GM21367 (cell line): ENCODE results near the gene PCSK1.
"Not testable (repeated sequence)": the region's sequence is repeated elsewhere in the genome, so short reads cannot be mapped to it uniquely, and the experiment has no call there.

ENCODE experiments used
- ATAC-seq: cut with Tn5 transposase; IDR thresholded peaks from one replicate; pipeline ENCODE4 v1.9.1; 2021; ENCODE audit not compliant: unreplicated experiment

The PCSK1 gene

DNA sequence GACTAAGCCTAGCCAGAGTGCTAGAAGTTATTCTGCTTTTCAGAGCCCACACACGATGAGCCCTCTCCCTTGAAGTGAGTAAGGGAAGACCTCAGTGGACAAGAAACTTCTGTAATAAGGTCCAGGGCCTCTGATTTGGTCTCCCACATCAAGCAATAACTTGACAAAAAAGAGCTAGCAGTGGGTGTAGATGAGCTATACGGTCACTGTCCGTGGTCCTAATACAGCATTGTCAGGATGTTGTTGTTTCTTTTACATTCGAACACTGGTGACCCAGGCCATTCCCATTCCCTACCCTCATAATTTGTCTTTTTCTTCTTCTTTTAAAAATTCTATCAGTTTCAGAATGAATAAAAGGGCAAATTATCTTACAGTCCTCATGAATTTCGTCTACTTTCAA is 5.2 kb downstream of the PCSK1 start:
- no peak for ATAC-seq

DNA sequence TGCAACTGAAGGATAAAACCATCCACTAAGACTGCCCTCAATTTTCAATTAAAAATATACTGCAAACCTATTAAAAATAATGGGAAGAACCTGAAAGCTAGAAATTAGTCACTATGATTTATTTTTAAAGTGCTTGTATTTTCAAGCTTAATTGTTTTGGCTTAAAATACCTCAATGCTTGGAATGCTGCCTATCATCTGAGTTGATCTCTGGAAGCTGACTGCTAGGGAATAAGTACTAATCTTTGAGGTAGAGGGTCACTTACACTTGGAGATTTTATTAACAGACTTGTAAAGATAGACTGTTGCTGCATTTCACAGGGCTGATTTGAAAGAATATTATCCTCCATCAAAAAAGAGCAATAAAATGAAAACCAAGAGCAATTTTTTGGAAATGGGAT is 6.2 kb downstream of the PCSK1 start:
- ATAC-seq = no peak

DNA sequence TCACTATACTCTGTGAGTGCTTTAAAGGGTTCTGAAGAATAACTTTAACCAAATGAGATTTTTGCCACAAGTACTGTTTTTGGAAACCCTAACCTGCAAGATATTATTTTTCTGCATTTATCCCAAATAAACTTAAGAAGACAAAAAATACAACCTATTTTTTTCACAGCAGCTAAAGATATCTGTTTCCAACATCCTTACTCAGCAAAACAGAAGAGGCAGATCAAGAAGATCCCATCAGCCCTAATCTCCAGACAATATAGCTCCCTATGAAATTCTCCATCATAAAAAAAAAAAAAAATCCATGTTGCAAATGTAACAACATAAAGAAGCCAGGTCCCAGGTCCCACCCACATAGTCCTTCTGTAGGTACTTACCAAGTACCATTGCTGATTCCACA is 7.6 kb downstream of the PCSK1 start:
- ATAC-seq = no peak

DNA sequence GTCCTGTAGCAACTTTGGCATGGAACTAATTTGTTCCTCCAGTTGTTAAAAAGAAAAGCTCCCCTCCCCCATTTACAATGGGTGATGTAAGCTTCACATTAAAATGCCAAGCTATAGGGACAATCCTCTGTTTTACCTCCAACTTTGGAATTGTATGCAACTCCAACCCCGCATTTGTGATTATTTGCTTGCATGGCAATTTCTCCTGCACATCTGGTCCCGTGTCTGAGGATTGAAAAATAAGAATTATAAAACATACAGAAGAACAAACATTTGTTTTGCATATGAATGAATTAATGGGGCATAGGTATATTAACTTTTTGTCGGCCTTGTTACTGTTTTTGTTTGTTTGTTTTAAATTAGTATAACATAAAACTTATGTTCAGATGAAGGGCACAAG is 17.2 kb downstream of the PCSK1 start:
- ATAC-seq = no peak

DNA sequence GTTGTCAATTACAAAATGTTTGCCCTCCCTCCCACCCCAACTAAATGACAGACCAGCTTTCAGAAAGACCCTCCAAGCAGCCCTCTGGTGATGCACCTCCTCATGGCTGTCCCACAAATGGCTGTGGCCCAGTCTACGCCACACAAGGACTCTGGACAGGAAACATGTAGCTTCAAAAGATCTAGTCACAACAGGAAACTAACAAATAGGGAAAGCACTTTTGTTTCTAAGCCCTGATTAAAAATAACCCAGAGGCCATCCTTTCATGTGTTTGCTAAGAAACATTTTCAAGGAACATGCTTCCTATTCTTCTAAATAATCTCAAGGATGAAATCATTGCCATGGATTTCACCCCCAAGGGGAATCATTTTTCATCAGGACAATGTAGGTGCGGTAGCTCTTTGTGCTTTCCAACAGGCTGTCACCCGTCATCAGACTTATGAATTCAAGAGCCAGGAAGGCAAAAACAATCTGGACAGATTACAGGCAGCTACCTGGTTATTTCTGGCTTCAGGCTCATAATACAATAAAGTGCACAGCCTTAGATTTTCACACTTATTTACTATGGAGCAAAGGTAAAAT is 20.1 kb downstream of the PCSK1 start:
- no peak for ATAC-seq

DNA sequence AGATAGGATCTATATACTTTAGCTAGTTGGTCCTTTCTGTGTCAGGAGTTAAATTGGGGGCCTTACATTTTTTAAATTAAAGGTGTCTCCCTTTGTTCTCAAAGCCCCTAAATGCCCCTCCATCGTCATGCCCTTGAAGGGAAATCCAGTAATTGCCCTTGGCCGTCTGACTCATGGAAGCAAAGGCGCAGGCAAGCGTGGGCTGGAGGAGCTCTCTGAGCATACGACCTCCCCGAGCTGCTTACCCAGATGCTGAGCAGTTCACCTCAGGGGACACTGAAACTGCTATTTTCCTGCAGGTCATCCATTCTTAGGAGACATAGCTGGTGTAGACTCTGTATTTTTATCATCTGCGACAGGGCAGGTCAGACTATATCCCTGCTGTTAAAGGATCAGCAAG is 23.0 kb downstream of the PCSK1 start:
- ATAC-seq = no peak

DNA sequence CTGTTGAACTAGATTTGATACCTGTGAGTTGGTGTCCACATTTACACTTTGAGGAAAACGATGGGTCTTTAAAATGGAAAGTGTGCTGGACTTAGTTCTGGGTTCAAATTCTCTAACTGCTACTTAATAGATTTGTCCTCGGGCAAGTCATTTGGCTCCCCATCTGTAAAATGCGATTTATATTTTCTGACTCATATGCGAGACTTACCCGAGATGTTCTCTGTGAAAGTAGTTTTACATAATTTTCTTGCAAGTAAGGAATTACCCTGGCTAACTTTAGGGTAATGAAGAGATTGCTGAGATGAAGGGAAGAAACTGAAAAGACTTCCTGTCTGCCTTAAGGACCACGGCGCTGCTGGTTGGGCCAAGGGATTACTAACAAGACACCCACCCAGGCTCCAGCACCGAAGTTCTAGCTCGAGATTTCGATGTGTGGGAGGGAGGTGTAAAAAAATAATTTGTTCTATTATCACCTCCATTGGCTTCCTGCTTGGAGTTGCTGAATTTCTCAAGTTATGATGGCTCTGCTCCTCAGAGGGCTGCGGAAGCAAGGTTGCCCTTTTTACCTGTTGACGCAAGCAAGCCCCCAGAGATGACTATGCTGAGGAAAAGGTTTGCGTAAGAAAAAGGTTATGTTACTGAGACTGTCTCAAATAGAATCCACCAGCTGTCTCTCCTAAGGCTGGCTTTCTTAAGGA is 24.1 kb downstream of the PCSK1 start:
- no peak for ATAC-seq

DNA sequence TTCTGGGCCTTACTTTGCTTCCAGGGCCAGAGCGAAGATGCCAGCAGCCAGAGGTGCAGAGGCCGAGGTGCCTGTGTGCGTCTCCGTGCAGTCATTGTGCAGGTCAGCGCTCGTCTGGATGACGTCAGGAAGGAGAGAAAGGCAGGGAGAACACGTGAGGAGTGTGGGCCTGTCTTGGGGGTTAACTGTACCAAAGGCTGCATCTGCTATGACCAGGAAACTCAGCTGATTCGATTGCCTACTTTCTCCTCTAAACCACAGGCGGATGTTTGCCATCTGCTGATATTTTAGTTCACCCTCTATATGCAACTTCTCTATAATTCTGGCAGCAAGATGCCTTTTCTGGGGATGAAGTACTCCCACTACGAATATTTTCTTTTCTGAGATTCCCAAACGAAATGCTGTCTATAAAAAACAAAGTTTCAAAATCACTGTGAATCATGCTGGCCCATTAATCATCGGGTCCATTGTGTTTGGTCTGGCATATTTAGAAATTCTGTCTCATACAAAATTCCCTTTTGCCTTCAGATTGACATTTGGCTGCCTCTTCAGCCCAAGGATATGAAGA is 24.8 kb downstream of the PCSK1 start:
- ATAC-seq = no peak

DNA sequence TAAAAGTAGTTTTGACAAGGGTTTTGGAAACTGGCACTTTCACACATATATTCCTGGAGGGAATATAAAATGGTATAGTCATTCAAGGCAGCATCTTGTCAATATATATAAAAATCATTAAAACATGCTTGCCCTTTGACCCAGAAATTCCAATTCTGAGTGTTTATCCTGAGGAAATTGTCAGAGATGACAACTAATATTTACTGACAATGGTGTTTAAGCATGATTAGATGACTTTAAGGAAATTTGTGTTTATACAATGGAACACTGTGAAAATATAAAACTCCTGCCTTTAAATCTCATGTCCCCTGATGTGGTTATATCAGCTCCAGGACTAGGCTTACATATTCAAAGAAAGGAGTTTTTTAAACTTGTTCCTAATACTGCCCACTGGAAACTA is 25.6 kb downstream of the PCSK1 start:
- ATAC-seq = no peak

DNA sequence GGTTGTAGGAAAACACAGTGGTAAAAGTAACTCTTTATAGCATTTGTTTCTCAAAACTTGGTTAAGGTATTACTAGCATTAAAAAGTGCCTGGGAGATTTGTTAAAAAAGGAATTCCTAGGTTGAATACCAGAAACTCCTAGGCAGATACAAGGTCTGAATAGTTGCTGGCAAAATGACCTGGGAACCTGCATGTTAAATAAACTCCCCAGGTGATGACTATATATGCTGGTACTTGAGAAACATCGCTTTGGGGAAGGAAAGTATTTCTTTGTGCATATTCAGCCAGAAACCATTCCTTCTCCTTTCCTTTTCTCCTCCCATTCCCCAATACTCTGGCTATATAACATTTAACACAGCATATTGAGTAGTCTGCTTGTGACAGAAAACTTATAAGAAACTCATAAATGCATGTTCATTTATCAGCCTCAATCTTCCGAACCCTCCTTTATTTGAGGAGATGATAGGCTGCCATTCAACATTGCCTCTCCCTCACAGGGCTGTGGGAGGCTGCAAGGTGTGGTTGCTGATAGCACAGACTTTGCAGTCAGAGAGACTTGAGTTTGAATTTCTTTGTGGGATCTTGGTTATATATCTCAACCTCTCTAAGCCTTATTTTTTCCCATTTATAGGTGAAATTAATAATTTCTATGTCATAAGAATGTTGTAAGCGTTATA is 28.7 kb downstream of the PCSK1 start:
- ATAC-seq = no peak

DNA sequence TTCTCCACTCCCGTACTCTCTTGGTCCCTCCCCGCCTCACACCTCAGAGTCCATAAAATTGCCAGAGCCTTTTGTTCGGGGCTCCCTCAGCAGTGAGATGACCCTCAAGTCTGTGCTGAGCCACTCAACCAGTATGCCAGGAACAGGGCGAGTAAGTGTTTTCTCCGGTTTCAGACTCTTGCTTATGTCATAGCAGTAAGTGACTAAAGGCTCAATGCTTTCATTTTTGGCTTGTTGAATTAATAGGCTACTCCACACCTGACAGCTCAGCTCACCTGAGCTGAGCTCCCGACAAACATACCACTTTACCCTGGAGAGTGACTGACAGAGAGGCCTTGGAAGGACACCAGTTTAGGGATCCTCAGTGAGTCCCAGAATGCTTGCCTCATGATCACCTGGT is 30.5 kb downstream of the PCSK1 start:
- ATAC-seq = no peak

DNA sequence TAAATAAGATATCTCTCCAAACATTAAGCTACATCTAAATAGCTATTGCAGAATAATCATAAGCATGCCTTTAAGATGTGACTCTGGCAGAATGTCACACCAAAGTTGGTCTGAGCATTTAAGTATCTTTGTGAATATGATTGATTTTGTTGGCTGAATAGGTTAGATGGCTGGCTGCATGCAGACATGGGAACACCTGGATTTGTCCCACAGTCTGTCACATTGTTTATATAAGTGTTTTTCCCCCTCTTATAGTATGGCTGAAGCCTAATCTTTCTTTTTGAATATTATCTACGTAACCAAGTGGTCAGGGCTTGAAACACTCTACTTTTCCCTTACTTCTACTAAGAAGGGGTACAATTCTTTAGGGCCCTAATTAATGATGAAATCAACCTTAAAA is 36.2 kb downstream of the PCSK1 start:
- ATAC-seq = no peak

DNA sequence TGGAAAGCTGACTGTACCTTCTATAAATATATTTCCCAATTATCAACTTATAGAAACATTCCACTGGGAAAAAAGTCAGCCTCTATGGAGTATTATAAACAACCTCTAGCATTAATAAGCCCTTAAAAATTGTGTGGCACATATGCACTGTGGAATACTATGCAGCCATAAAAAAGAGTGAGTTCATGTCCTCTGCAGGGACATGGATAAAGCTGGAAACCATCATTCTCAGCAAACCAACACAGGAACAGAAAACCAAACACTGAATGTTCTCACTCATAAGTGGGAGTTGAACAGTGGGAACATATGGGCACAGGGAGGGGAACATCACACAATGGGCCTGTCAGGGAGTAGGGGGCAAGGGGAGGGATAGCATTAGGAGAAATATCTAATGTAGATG is 37.8 kb downstream of the PCSK1 start:
- ATAC-seq = not testable (repeated sequence)

DNA sequence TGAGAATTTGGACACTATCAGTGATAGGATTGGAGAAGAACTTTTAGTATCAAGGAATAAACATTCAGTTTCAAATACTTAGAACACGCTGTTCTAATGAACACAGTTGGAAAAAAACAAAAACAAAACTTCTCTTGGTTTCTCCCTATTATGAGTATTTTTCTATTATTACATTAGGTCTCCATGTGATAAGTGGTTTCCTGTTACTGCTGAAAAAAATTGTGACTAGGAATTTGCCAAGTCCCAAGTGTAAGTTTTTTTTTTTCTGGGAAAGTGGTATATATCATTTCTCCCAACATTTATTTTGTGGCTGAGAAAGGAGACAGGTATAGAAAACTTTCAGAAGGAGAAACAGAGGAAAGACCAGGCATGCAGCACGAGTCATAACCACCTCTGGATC is 41.1 kb downstream of the PCSK1 start:
- ATAC-seq = no peak

DNA sequence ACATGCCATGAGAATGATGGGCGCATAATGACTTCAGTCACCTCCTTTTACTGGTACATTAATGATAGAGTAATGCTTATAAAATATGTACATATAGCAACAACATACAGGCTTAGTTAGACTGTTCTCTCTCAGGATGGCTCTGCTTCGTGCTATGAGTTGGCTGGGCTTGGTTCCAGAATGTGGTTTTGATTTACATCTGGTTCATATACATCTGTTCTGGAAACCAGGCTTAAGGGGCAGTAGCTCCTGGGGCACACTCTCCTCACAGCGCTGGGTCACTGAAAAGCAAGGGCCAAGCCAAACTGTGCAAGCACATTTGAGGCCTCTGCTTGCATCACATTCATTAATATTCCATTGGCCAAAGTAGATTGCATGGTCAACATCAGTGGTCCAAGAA is 44.9 kb downstream of the PCSK1 start:
- no peak for ATAC-seq

DNA sequence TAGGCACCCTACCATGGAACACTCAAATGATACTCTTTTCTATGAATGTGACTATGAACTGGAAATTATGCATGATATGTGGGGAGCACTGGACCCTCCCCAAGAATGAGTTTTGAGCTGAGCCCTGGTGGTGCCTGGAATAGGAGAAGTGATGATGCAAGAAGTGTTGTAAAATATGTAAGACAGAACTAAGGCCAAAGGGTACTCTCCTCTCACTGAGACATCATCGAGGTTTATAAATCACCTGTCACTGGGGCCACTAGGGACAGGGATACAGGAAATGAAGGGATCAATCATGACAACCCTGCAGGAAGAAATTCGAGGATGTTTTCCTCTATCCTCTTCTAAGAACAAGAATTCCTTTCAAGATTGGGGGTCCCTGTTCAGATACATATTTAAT is 45.4 kb downstream of the PCSK1 start:
- ATAC-seq = no peak

DNA sequence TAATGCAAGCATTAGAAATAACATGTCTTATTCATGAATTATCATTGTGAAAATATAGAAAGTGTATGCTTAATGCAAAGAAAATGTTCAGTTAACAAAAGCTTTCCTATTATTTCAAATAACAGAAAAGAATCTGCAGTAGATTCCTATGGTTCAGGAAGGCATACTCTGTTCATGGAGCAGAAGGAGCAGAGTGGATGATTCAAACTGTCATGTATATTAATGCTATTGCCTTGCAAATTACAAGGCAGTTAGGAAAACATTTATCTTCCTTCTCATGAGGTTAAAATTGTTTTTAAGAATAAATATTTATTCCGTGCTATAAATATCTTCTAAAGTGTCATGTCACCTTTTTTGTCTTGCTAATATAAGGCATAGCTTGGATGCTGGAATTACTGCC is 47.5 kb downstream of the PCSK1 start:
- no peak for ATAC-seq

DNA sequence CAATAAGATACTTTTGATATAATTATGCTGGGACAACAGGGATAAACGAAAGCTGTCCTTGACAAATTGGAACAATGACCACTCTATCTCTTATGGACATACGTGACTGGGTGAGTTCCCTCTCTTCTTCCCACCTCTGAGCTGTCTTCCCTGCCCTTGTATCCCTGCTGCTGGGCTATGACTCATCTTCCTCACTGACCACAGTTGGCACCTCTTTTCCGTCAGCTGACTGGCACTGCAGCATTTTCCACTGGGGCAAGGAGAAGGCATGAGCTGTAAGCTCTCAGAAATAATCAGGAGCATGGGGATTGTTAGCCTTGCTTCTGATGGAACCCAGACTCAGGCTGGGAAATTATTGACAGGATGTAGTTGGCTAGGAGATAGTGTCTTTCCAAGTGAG is 48.7 kb downstream of the PCSK1 start:
- ATAC-seq = no peak

DNA sequence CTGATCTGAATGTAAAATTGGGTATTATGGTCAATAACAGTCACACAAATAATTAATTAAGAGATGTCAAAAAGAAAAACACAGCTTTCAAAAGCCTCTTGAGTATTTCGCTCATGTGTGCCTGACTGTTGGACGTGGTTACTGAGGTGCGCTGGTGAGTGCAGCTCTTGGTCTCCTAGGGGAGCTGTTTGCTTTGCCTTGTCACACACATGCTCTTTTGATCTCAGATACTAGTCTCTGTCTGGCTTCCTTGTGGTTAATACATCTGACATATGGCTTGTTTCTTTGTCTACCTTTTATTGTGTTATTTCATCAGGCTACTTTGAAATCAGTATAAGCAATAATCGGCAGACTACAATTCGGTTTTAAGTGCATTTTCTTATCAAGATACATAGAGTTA is 51.5 kb downstream of the PCSK1 start:
- no peak for ATAC-seq

DNA sequence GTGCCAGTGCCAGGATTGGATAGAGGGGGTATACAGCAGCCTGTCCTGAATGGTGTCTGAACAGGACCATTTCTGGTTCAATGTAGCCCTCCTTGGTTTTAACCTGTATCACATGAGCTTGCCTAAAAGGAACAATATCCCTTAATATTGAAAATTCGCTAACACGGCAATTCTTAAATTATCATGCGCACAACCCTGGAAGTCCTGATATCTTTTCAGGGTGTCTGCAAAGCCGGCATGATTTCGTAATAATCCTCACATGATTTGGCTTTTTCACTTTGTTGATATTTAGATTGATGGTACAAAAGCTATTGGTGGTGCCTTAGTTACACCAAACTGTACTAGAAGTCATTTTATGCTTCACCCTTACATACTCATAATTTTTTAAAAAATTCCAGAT is 53.2 kb downstream of the PCSK1 start:
- ATAC-seq = no peak

DNA sequence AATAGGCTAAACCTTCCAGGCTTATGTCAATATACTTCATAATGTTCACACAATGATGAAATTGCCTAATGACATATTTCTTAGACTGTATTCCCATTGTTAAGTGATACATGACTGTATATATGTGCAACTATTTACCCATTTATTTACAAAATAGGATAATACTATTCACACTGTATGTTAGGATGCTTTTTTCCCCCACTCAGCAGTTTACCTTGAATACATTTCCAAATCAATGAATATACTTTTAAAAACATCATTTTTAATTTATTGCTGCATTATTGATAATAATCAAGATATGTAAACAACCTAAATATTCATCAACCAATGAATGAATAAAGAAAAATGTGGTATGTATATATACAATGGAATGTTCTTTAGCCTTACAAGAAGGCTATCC is 55.5 kb downstream of the PCSK1 start:
- no peak for ATAC-seq

DNA sequence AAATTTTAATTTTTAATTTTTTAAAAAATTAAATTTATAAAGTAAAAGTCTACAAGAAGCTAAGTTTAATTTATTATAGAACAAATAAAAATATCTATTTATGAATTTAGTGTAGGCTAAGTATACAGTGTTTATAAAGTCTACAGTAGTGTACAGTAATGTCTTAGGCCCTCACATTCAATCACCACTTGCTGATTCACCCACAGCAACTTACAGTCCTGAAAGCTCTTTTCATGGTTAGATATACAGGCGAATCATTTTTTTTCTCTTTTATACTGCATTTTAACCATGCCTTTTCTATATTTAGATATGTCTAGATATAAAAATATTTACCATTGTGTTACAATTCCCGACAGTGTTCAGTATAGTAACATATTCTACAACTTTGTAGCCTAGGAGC is 55.9 kb downstream of the PCSK1 start:
- ATAC-seq = no peak
